HCT116 (cell line): Measurements from ENCODE around the gene LDLRAD4. TPM values are rescaled to one million over a fixed set of nuclear protein-coding genes. Genes with fewer than 3 reads are reported as not detected.

Experiments used
- ATAC-seq: fragments of 200-7000 bp; cut with Tn5 transposase; 2 replicates; pipeline ENCODE4 v1.9.1; 2020; ENCODE audit warnings: mild to moderate bottlenecking, moderate library complexity
- BruUV-seq: library from RNA; stranded (reverse); fragments of 400-500 nt; replicated peaks from 2 replicates; lab custom pipeline; 2021; lab: Mats Ljungman, UMichigan
- CTCF ChIA-PET: fragments of 300-600 bp; sonication (Branson Sonifier 250); formaldehyde crosslinking; loops from one replicate; lab custom pipeline; 2021; ENCODE audit warnings: antibody characterized with exemption; lab: Charles Lee
- POLR2A ChIA-PET: fragments of 300-600, 350-600 bp; sonication (Branson Sonifier 250); formaldehyde crosslinking; loops from one replicate; lab custom pipeline; 2021; ENCODE audit warnings: antibody characterized with exemption; lab: Charles Lee
- RAD21 ChIA-PET, 2 experiments: fragments of 300-600 bp; sonication (Branson Sonifier 250); formaldehyde crosslinking; loops; one replicate each; lab custom pipeline; 2023; ENCODE audit warnings: low total read pairs in 2 of 2; ENCODE audit not compliant: uncharacterized antibody in 2 of 2, unreplicated experiment in 2 of 2, low non-redundant PET in 1 of 2; lab: Charles Lee
- DNase-seq: peaks from one replicate; pipeline ENCODE4 v3.0.0-alpha.2; 2010; ENCODE audit warnings: low read depth, low spot score
- H2AFZ ChIP-seq: fragments of 200-600 bp; shearing (Covaris generic), sonication (generic); 2 replicates; pipeline ENCODE4 v1.6.1; 2017; ENCODE audit warnings: low read depth, mixed run types, mixed read lengths, antibody characterized with exemption, low read length; ENCODE audit not compliant: poor library complexity, severe bottlenecking
- H3K27ac ChIP-seq: 2 replicates; pipeline ENCODE4 v1.5.1; 2012; ENCODE audit warnings: low read depth, low read length
- H3K27me3 ChIP-seq: fragments of 200-600 bp; sonication (generic); 2 replicates; pipeline ENCODE4 v1.6.1; 2016; ENCODE audit warnings: mixed run types, low read length, mixed read lengths; ENCODE audit not compliant: insufficient read depth
- H3K36me3 ChIP-seq, 2 experiments: fragments of 200-500 bp in 1 of 2; fragments of 200-600 bp in 1 of 2; sonication (Bioruptor generic) in 1 of 2; sonication (generic) in 1 of 2; 2 replicates each; pipeline versions ENCODE4 v1.5.1 to v1.6.1; 2014 to 2016; ENCODE audit warnings: low read length in 2 of 2, inconsistent platforms in 1 of 2, mixed read lengths in 1 of 2, mixed run types in 1 of 2; ENCODE audit not compliant: insufficient read depth in 2 of 2, control insufficient read depth in 1 of 2
- H3K4me1 ChIP-seq, 2 experiments: fragments of 200-600 bp in 1 of 2; sonication (generic) in 1 of 2; 2 replicates each; pipeline versions ENCODE4 v1.5.1 to v1.6.1; 2012 to 2017; ENCODE audit warnings: low read length in 2 of 2, inconsistent platforms in 1 of 2, mild to moderate bottlenecking in 1 of 2, mixed read lengths in 1 of 2, mixed run types in 1 of 2, moderate library complexity in 1 of 2; ENCODE audit not compliant: insufficient read depth in 2 of 2, control insufficient read depth in 1 of 2
- H3K4me2 ChIP-seq: fragments of 200-600 bp; sonication (generic); 2 replicates; pipeline ENCODE4 v1.6.1; 2017; ENCODE audit warnings: mixed run types, low read length, mixed read lengths
- H3K4me3 ChIP-seq, 2 experiments: fragments of 200-600 bp in 1 of 2; sonication (generic) in 1 of 2; replicated peaks in 1 of 2; 2 replicates each; pipeline ENCODE4 v1.5.1; 2011 to 2016; ENCODE audit warnings: low read length in 2 of 2, control low read depth in 1 of 2, low read depth in 1 of 2, mild to moderate bottlenecking in 1 of 2, mixed read lengths in 1 of 2, mixed run types in 1 of 2
- H3K79me2 ChIP-seq: fragments of 200-600 bp; sonication (generic); 2 replicates; pipeline ENCODE4 v1.6.1; 2017; ENCODE audit warnings: mild to moderate bottlenecking, mixed run types, low read length, moderate library complexity, mixed read lengths; ENCODE audit not compliant: insufficient read depth
- H3K9ac ChIP-seq: fragments of 200-600 bp; sonication (generic); 2 replicates; pipeline ENCODE4 v1.6.1; 2016; ENCODE audit warnings: low read length, mixed read lengths
- H3K9me2 ChIP-seq: fragments of 200-600 bp; sonication (generic), shearing (Covaris generic); 2 replicates; pipeline ENCODE4 v1.6.1; 2017; ENCODE audit warnings: mixed run types, mild to moderate bottlenecking, moderate library complexity; ENCODE audit not compliant: insufficient read depth
- H3K9me3 ChIP-seq, 2 experiments: fragments of 200-500 bp in 1 of 2; fragments of 200-600 bp in 1 of 2; sonication (Bioruptor generic) in 1 of 2; sonication (generic) in 1 of 2; 2 replicates each; pipeline ENCODE4 v1.6.1; 2014 to 2017; ENCODE audit warnings: low read length in 2 of 2, mixed read lengths in 2 of 2, inconsistent platforms in 1 of 2, low read depth in 1 of 2, mild to moderate bottlenecking in 1 of 2, mixed run types in 1 of 2, moderate library complexity in 1 of 2; ENCODE audit not compliant: control insufficient read depth in 1 of 2, insufficient read depth in 1 of 2
- H4K20me1 ChIP-seq: fragments of 200-600 bp; sonication (generic), shearing (Covaris generic); 2 replicates; pipeline ENCODE4 v1.6.1; 2017; ENCODE audit warnings: mixed run types, mild to moderate bottlenecking, moderate library complexity; ENCODE audit not compliant: insufficient read depth
- CEBPB ChIP-seq: IDR thresholded peaks from 2 replicates; pipeline ENCODE4 v1.6.1; 2012; ENCODE audit warnings: low read depth
- EGR1 ChIP-seq: IDR thresholded peaks from 2 replicates; pipeline ENCODE4 v1.6.1; 2012; ENCODE audit warnings: low read depth
- ELF1 ChIP-seq: IDR thresholded peaks from 2 replicates; pipeline ENCODE4 v1.6.1; 2012; ENCODE audit warnings: low read depth, borderline replicate concordance
- FOSL1 ChIP-seq: IDR thresholded peaks from 2 replicates; pipeline ENCODE4 v1.6.1; 2012; ENCODE audit warnings: low read depth
- SIN3A ChIP-seq: IDR thresholded peaks from 2 replicates; pipeline ENCODE4 v1.6.1; 2012; ENCODE audit warnings: low read depth
- ZBTB33 ChIP-seq: IDR thresholded peaks from 2 replicates; pipeline ENCODE4 v1.6.1; 2011; ENCODE audit warnings: mild to moderate bottlenecking, low read length, moderate library complexity; ENCODE audit not compliant: insufficient replicate concordance; ENCODE audit errors: extremely low read depth
- ZNF274 ChIP-seq: fragments of 200-500 bp; sonication (Bioruptor generic); IDR thresholded peaks from 2 replicates; pipeline ENCODE4 v1.6.1; 2014; ENCODE audit warnings: mild to moderate bottlenecking, low read depth, low read length, inconsistent platforms
- intact Hi-C: fragments of 100-400 bp; cut with micrococcal nuclease; formaldehyde crosslinking; loops from 2 replicates; pipeline ENCODE4 v1.10.0; 2022
- total RNA-seq: library from RNA; stranded (reverse); gene quantifications from one replicate; pipeline ENCODE4 v1.2.1, GENCODE V29; 2021; ENCODE audit not compliant: unreplicated experiment

The LDLRAD4 gene
- total RNA-seq, 1 experiment from 2014 or later = 1.2 TPM

- TF ChIP-seq ZBTB33 (no peak), ELF1 (no peak), SIN3A (no peak)
Observed at GRCh38 chr18:13446024-13446423, 227.5 kb downstream of the LDLRAD4 start (continued).

GRCh38 chr18:13446610-13447461 is 228.3 kb downstream of the LDLRAD4 start:
- ChIA-PET POLR2A (no interaction called here), RAD21 (no interaction called here), CTCF (no interaction called here)
- intact Hi-C loops = no loop called here
- Histone ChIP-seq H3K79me2 (no peaks in the 10 kb centered on the region), H3K36me3 (no peaks in the 10 kb centered on the region), H3K27ac (no peak overlapping the region), H3K27me3 (peaks cover 6% of the 10 kb centered on the region), H3K4me1 (no peaks in the 10 kb centered on the region), H4K20me1 (no peaks in the 10 kb centered on the region), H3K4me2 (no peak overlapping the region), H3K9me2 (no peaks in the 10 kb centered on the region), H2AFZ (no peak overlapping the region), H3K9me3 (no peaks in the 10 kb centered on the region), H3K4me3 (no peak overlapping the region), H3K9ac (no peak overlapping the region)
- TF ChIP-seq SIN3A = no peak
- no peak for TF ChIP-seq EGR1
- TF ChIP-seq ZNF274 = no peak
- TF ChIP-seq ZBTB33 = no peak
- no peak for TF ChIP-seq CEBPB
- TF ChIP-seq FOSL1 = no peak
- no TSS peak for BruUV-seq
- ATAC-seq = no peak
- no peak for DNase-seq
